GM19467 (cell line): Measurements from ENCODE around the gene ADAMTSL3.
A peak's percentile ranks its signal among the peaks of the same experiment; 100 is the strongest.
"Not testable (repeated sequence)": the region's sequence is repeated elsewhere in the genome, so short reads cannot be mapped to it uniquely, and the experiment has no call there.

Experiments
- ATAC-seq: cut with Tn5 transposase; IDR thresholded peaks from one replicate; pipeline ENCODE4 v1.9.1; 2021; ENCODE audit warnings: mild to moderate bottlenecking, moderate library complexity; ENCODE audit not compliant: unreplicated experiment

ADAMTSL3 gene

GRCh38 chr15:83959477-83959876, 305.6 kb downstream of the ADAMTSL3 start:
- no peak for ATAC-seq

DNA sequence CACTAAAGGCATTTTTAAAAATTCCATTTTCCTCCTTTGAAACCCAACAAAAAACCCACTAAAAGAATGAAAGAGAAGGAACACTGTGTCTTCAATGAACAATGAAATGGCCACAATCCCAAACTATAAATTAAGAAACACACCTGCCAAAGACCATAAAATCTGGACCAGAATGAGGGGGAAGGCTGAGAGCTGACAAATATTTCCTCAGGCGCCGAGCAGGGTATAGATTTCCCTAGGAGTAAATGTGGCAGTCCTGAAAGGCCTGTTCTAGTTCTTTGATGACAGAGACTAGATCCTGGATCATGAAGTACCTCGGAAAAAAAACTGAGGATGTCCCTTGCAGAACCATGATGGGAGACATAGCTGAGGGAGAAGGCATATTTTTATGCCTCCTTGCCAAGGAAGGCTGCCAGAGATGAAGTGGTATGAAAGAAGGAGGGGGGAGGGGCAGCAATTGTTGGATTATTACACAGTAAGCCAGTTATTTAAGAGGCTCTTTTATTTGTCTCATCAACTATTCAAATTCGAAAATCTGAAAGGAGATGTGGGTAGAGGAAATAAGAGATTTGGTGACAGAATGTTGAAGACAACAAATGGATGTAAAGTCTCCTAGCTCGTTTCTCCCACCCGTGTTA, 306.4 kb downstream of the ADAMTSL3 start:
- no peak for ATAC-seq

DNA sequence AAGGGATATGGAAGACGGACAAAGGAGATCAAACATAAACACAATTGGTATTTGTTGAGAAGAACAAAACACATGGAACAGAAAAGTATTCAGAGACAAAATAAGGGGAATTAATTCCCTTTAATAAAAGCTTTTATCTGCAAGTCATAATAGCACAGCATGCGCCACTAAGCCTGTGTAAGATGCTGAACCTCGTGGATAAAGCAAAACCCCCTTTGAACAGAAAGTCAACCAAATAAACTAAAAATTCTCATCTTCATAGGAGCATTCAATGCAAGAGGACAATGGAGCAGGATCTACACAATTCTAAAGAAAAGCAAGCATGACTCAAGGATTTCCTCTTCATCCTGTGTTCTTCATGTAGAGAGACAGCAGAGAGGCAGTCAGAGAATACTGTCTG, 307.4 kb downstream of the ADAMTSL3 start:
- no peak for ATAC-seq

GRCh38 chr15:83964967-83965366, 311.0 kb downstream of the ADAMTSL3 start:
- not testable (repeated sequence) for ATAC-seq

DNA sequence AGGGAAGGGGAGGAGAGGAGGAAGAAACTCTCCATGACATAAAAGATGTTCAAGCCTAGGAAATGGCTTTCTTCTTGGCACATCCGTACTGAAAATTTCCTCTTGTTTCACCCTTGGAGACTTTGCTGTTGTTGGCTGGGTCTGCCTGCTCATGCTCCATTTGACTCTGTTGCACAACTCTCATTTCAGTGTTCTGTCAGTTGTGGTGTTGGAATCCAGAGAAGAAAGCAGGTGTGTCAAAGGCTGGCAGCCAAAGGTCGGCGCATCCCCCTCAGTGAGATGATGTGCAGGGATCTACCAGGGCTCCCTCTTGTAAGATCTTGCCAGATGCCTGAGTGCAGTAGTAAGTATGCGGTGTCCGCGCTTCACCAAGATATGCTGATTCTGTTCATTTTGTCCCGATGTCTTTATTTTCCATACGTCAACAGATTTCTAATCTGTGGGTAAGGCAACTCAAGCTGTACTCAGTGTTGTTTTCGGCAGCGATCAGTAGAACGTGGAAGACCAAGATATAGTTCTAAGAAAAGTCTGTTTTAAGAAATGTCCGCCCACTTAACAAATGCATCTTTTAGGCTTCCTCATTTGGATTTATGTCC, 316.5 kb downstream of the ADAMTSL3 start:
- ATAC-seq, result no peak

- ATAC-seq, result no peak
Measured at GRCh38 chr15:83971992-83972391, 318.1 kb downstream of the ADAMTSL3 start.

DNA sequence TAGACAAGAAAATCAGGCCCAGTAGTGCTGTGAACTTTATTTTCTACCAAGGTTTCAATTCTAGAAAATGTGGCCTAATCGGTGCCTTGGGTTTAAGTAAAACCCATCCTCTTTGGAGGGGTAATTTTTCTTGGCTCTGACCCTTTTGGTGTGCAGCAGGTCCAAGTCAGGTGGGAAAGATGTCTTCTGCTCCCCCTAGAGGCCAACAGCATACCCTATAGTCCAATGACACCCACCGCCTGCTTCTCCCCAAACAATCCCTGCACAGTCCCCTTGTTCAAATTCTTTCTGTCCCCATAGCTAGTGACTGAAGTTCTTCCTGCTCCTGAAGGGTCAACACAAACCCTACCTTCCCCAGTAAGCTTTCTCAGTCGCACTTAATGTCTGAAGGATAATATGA, 319.9 kb downstream of the ADAMTSL3 start:
- no peak for ATAC-seq

DNA sequence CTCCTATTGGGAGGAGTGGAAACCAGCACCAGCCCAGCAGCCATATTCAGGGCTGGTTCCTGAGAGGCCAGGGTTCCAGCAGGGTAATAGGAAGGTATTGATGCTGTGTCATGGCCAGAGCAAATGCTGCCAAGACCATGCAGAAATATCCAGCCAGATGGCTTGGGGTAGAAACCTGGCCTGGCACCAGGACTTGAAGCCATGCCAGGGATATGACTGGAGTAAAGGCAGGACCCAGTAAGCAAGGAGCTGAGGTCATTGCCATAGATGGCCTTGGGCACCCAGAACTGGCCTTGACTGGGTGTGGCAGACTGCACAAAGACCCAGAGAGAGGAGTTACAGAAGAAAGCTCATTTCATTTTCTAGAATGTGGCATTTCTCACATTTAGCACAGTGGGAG, 324.1 kb downstream of the ADAMTSL3 start:
- no peak for ATAC-seq

- ATAC-seq, result no peak
Measured at GRCh38 chr15:83978588-83978987, 324.7 kb downstream of the ADAMTSL3 start.

GRCh38 chr15:83980637-83981036, 326.7 kb downstream of the ADAMTSL3 start:
- no peak for ATAC-seq

DNA sequence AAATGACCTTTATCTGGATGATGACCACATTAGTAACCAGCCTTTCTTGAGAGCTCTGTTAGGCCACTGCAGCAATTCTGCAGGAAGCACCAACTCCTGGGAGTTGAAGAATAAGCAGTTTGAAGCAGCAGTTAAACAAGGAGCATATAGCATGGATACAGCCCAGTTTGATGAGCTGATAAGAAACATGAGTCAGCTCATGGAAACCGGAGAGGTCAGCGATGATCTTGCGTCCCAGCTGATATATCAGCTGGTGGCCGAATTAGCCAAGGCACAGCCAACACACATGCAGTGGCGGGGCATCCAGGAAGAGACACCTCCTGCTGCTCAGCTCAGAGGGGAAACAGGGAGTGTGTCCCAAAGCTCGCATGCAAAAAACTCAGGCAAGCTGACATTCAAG, 328.8 kb downstream of the ADAMTSL3 start:
- no peak for ATAC-seq

- peak; percentile 88 for ATAC-seq
Measured at GRCh38 chr15:83983634-83984458, 329.9 kb downstream of the ADAMTSL3 start.

GRCh38 chr15:83984601-83985000, 330.7 kb downstream of the ADAMTSL3 start:
- ATAC-seq, result no peak

DNA sequence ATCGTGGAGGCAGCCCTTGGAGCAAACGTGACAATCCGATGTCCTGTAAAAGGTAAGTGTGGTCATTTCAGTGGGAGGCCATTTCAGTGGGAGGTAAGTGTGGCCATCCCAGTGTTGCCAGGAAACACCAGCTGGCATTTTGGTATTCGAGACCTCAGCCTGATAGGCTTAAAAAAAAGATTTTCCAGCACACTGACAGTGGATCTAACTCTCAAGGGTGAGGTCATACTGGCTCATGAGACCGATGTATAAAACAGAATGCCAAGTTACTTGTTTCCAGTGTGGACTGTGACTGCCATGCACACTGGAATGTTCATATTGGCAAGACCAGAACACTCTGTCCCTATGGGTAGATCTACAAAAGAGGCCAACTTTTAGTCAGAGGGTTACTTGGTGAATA, 337.2 kb downstream of the ADAMTSL3 start:
- no peak for ATAC-seq

DNA sequence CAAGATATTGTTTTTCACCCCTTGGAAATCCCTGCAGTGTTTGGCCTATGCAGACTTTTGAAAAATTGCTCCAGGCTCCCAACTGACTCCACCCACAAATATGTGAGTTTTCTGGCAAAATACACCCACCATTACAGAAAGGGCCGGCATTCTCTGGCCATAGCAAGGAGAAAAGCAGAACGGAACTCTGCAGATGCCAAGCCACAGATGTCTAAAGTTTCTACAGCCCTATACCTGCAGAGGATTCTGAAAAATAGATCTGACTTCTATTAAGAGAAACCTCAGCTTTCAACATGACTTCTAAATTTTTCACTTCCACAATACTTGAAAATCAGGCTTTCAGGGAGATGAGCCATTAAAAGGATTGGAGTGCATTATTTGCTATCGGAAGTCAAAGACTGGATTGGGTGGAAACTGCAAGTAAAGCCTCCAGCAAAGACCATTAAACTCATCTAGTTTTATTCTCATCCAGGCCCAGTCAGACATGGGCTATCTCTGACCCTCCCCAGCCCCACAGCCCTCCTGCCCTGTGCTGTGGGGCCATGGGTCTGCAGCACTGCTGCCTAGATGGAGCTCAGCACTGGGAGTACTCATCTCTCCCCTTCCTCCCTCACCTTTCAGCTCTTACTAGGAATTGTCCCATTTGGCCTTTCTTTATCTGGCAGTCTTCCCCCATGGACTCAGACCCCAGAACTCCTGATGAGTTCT, 338.6 kb downstream of the ADAMTSL3 start:
- peak; percentile 80 for ATAC-seq

DNA sequence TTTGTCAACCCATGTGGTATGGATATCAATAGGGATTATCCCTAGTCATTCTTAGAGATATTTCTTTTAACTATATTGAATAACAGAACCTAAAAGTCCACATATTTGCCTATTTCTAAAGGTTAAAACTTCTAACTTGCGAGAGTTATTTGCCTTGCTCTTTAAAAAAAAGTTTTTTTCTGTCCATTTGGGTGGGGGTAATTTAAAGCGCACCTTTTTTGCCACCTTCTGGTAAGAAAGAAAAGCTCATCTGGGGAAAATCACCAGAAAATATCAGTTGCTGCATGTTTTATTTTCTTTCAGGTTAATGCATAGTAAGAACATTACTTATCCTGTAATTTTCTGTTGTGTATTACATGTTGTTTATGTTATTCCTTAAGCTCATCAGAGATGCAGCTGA, 339.7 kb downstream of the ADAMTSL3 start:
- ATAC-seq, result no peak

DNA sequence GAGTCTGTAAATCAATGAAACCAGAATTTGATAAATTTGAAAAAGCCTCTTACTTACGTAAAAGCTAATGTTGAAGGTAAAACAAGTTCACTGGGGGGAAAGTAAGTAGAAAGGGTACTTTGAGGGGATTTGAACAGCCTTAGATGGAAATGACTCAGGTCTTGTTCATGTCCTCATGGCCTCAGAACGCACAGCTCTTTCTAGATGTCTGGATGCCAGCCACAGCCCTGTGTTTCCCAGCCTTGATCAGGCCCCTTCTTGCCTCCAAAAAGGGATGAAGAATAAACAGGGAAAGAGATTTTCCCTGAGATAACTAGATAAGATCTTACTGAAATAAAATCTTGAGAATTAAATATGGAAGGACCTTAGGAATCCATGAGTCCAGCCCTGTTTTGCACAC, 344.6 kb downstream of the ADAMTSL3 start:
- no peak for ATAC-seq

GRCh38 chr15:83999396-84000135, 345.6 kb downstream of the ADAMTSL3 start:
- no peak for ATAC-seq

DNA sequence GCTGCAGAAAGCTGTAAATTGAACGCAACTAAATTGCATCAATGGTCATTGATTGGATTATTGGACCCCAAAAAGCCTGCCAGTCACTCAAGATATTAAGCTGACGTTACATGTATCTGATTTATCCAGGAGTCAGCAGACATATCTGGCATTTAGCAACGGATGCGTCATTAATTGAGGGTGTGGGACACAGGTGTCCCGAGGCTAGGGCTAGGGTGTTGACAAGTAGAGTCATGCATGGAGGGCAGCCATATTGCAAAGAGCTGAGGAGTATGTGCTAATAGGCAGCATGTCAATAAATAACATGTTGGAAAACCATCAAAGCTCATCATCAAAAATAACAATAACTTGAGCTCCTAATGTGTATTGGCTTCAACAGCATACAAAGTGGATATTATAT, 347.1 kb downstream of the ADAMTSL3 start:
- no peak for ATAC-seq

- ATAC-seq, result no peak
Measured at GRCh38 chr15:84001655-84002054, 347.7 kb downstream of the ADAMTSL3 start.
